Tibial nerve (tissue), 4 donors: ENCODE measurements around the gene CDCA7. TPM values are rescaled to one million over a fixed set of nuclear protein-coding genes. Genes with fewer than 3 reads are reported as not detected.
A peak's percentile ranks its signal among the peaks of the same experiment; 100 is the strongest.
"Not testable (repeated sequence)": the region's sequence is repeated elsewhere in the genome, so short reads cannot be mapped to it uniquely, and the experiment has no call there.

ENCODE experiments used
- DNase-seq, 2 donors: peaks; one replicate each; pipeline ENCODE4 v3.0.0-alpha.2; 2019; ENCODE audit warnings: low spot score in 2 of 2
- H3K27ac ChIP-seq, 4 donors: fragments of 200-600 bp; sonication (generic) in 3 of 4; one replicate each; pipeline ENCODE4 v1.5.1; 2017 to 2019; ENCODE audit warnings: mild to moderate bottlenecking in 1 of 4
- H3K27me3 ChIP-seq, 2 donors: fragments of 200-600 bp; sonication (generic) in 1 of 2; one replicate each; pipeline versions ENCODE4 v1.5.1 to v1.6.0; 2017 to 2019
- H3K36me3 ChIP-seq, 3 donors: fragments of 200-600 bp; sonication (generic); one replicate each; pipeline ENCODE4 v1.5.1; 2018 to 2019
- H3K4me1 ChIP-seq, 4 donors: fragments of 200-600 bp; sonication (generic) in 3 of 4; one replicate each; pipeline ENCODE4 v1.5.1; 2017 to 2019
- H3K4me3 ChIP-seq, 4 donors: fragments of 200-600 bp; sonication (generic) in 3 of 4; one replicate each; pipeline ENCODE4 v1.5.1; 2017 to 2019; ENCODE audit warnings: mild to moderate bottlenecking in 1 of 4, moderate library complexity in 1 of 4
- H3K9me3 ChIP-seq, 4 donors: fragments of 200-600 bp; sonication (generic) in 3 of 4; one replicate each; pipeline ENCODE4 v1.5.1; 2017 to 2019
- CTCF ChIP-seq, 5 experiments: fragments of 200-600 bp in 3 of 5; fragments of 450-650 bp in 2 of 5; sonication (generic) in 3 of 5; IDR thresholded peaks; one replicate each; pipeline ENCODE4 v1.5.1; 2016 to 2019; ENCODE audit warnings: antibody characterized with exemption in 5 of 5, mild to moderate bottlenecking in 3 of 5, moderate library complexity in 2 of 5
- EP300 ChIP-seq, 2 donors: sonication (generic); formaldehyde crosslinking; IDR thresholded peaks; one replicate each; pipeline ENCODE4 v1.6.1; 2017; ENCODE audit warnings: antibody characterized with exemption in 2 of 2, mild to moderate bottlenecking in 1 of 2
- POLR2A ChIP-seq, 2 donors: fragments of 450-650 bp; IDR thresholded peaks; one replicate each; pipeline ENCODE4 v1.6.1; 2017; ENCODE audit warnings: antibody characterized with exemption in 2 of 2, mild to moderate bottlenecking in 2 of 2, moderate library complexity in 2 of 2
- WGBS, 2 donors: methylation state at CpG; one replicate each; pipeline ENCODE4 v1.1.5; 2018; 5-methylcytosine and 5-hydroxymethylcytosine counted together
- total RNA-seq, 4 donors: library from RNA; depleted of rRNA; stranded (reverse); fragments of >200 nt; gene quantifications; one replicate each; pipeline ENCODE4 v1.1.0, GENCODE V29; 2016

The CDCA7 gene
- 1 to 10 TPM in 2 of 4 donors, not detected in 2; 1.3 to 1.8 TPM for total RNA-seq

GRCh38 chr2:173354582-173355131, at the start of gene CDCA7:
Gene CDCA7, plus strand, starts transcription at chr2:173354872. Its CDS starts 92 bp downstream, at chr2:173354964.
- H3K27me3 ChIP-seq = peaks cover 0 to 69% of the 10 kb centered on the region in 2 donors
- WGBS, 2 donors = 0 to 1% methylated on average over 12 to 18 of the region's 50 CpGs
- no peaks in the 10 kb centered on the region for H3K36me3 ChIP-seq
- no peak within 1 kb of the TSS for H3K27ac ChIP-seq
- TF ChIP-seq POLR2A (IDR thresholded peaks at IDR 0.05) (no peak), EP300 (IDR thresholded peaks at IDR 0.05) (no peak), CTCF (IDR thresholded peaks at IDR 0.05) (no peak)
- peaks cover 0 to 25% (median 13%) of the 10 kb centered on the region in 4 donors for H3K4me1 ChIP-seq
- peak within 1 kb of the TSS; percentile 30 to 60 (median 50) for H3K4me3 ChIP-seq
- DNase-seq = no peak
- H3K9me3 ChIP-seq = no peaks in the 10 kb centered on the region

GRCh38 chr2:173305303-173305702, 49.4 kb upstream of the CDCA7 start:
- TF ChIP-seq CTCF (IDR thresholded peaks at IDR 0.05) (no peak), POLR2A (IDR thresholded peaks at IDR 0.05) (no peak), EP300 (IDR thresholded peaks at IDR 0.05) (no peak)
- H3K27ac ChIP-seq = no peak overlapping the region
- DNase-seq = no peak
- no peak overlapping the region for H3K4me3 ChIP-seq
- peaks cover 0 to 29% (median 0%) of the 10 kb centered on the region in 4 donors for H3K9me3 ChIP-seq
- 93 to 95% methylated on average over 2 of the region's 2 CpGs for WGBS, 2 donors
- H3K27me3 ChIP-seq = no peaks in the 10 kb centered on the region
- no peaks in the 10 kb centered on the region for H3K36me3 ChIP-seq
- no peaks in the 10 kb centered on the region for H3K4me1 ChIP-seq

- H3K4me1 ChIP-seq = no peaks in the 10 kb centered on the region
- TF ChIP-seq POLR2A (IDR thresholded peaks at IDR 0.05) = no peak
- TF ChIP-seq CTCF (IDR thresholded peaks at IDR 0.05) = no peak
- no peak for TF ChIP-seq EP300 (IDR thresholded peaks at IDR 0.05)
- no peaks in the 10 kb centered on the region for H3K36me3 ChIP-seq
- no peak for DNase-seq
- peaks cover 0 to 12% (median 0%) of the 10 kb centered on the region in 4 donors for H3K9me3 ChIP-seq
- 22 to 33% methylated on average over 4 of the region's 4 CpGs for WGBS, 2 donors
- H3K27me3 ChIP-seq = no peaks in the 10 kb centered on the region
- no peak overlapping the region for H3K27ac ChIP-seq
- H3K4me3 ChIP-seq = no peak overlapping the region
Observed at GRCh38 chr2:173307293-173307692, 47.4 kb upstream of the CDCA7 start.

- DNase-seq, H3K27me3 ChIP-seq, H3K4me3 ChIP-seq, H3K27ac ChIP-seq, H3K9me3 ChIP-seq, H3K36me3 ChIP-seq, H3K4me1 ChIP-seq: not testable (repeated sequence)
- whole genome bisulfite sequencing, 2 donors = 65 to 73% methylated on average over 5 of the region's 5 CpGs
Observed at GRCh38 chr2:173309370-173309769, 45.3 kb upstream of the CDCA7 start.

GRCh38 chr2:173311844-173312606, 42.6 kb upstream of the CDCA7 start:
- Histone ChIP-seq H3K4me1 (no peaks in the 10 kb centered on the region), H3K27me3 (no peaks in the 10 kb centered on the region), H3K27ac (no peak overlapping the region), H3K36me3 (no peaks in the 10 kb centered on the region), H3K9me3 (peaks cover 0 to 17% (median 0%) of the 10 kb centered on the region in 4 donors), H3K4me3 (no peak overlapping the region)
- no peak for DNase-seq
- TF ChIP-seq CTCF (IDR thresholded peaks at IDR 0.05) (no peak), POLR2A (IDR thresholded peaks at IDR 0.05) (no peak)
- WGBS, 2 donors = 92 to 97% methylated on average over 9 of the region's 9 CpGs
